Right lobe of liver (tissue), 6 donors: ENCODE data around the gene IER2. TPM values are rescaled to one million over a fixed set of nuclear protein-coding genes. Genes with fewer than 3 reads are reported as not detected.
A peak's percentile ranks its signal among the peaks of the same experiment; 100 is the strongest.

Experiments
- ATAC-seq, 4 donors: fragments of 200-7000 bp; cut with Tn5 transposase; one replicate each; pipeline ENCODE4 v1.9.1; 2020; ENCODE audit warnings: mild to moderate bottlenecking in 4 of 4, moderate library complexity in 4 of 4
- DNase-seq, 3 donors: peaks; one replicate each; pipeline ENCODE4 v3.0.0-alpha.2; 2020
- H3K27ac ChIP-seq, 3 donors: fragments of 200-600 bp; one replicate each; pipeline ENCODE4 v1.8.0; 2022
- H3K27me3 ChIP-seq, 2 donors: fragments of 200-600 bp; one replicate each; pipeline ENCODE4 v1.8.0; 2022
- H3K36me3 ChIP-seq, 4 donors: fragments of 200-600 bp; sonication (generic) in 1 of 4; one replicate each; pipeline versions ENCODE4 v1.5.1 to v1.8.0; 2017 to 2022; ENCODE audit warnings: control low read depth in 1 of 4
- H3K4me1 ChIP-seq, 4 donors: fragments of 200-600 bp; sonication (generic) in 1 of 4; one replicate each; pipeline versions ENCODE4 v1.5.1 to v1.8.0; 2017 to 2022; ENCODE audit warnings: control low read depth in 1 of 4
- H3K4me3 ChIP-seq, 3 donors: fragments of 200-600 bp; one replicate each; pipeline ENCODE4 v1.8.0; 2022
- H3K9me3 ChIP-seq, 4 donors: fragments of 200-600 bp; sonication (generic) in 1 of 4; one replicate each; pipeline versions ENCODE4 v1.5.1 to v1.8.0; 2017 to 2022; ENCODE audit warnings: control low read depth in 1 of 4
- CTCF ChIP-seq, 4 donors: fragments of 200-600 bp in 3 of 4; fragments of 450-650 bp in 1 of 4; IDR thresholded peaks; one replicate each; pipeline versions ENCODE4 v1.5.1 to v1.8.0; 2016 to 2022; ENCODE audit warnings: antibody characterized with exemption in 4 of 4, mild to moderate bottlenecking in 2 of 4
- POLR2A ChIP-seq: fragments of 450-650 bp; IDR thresholded peaks from one replicate; pipeline ENCODE4 v1.6.1; 2017; ENCODE audit warnings: antibody characterized with exemption, mild to moderate bottlenecking
- WGBS: methylation state at CpG from one replicate; pipeline ENCODE4 v1.1.6; 2018; ENCODE audit warnings: low coverage, low lambda C conversion rate; ENCODE audit not compliant: insufficient coverage; ENCODE audit errors: missing lambda C conversion rate; 5-methylcytosine and 5-hydroxymethylcytosine counted together
- intact Hi-C, 2 donors: fragments of 100-400 bp; cut with DNase I; formaldehyde crosslinking; loops; one replicate each; pipeline versions ENCODE4 v1.11.2 to v1.14.1; 2022
- long read RNA-seq: library from polyadenylated mRNA; unstranded; transcript quantifications from one replicate; pipeline ENCODE4 v2.0.0, GENCODE V29; 2019
- total RNA-seq, 6 experiments: library from RNA; depleted of rRNA in 2 of 6; stranded (reverse); fragments of >200 nt in 2 of 6; fragmentation: NEBNext Ultra II Directional in 3 of 6; extraction: Animal tissue kit (Norgen Biotek cat#: 25700) in 3 of 6; gene quantifications; one replicate each; pipeline versions ENCODE4 v1.1.0 to v1.2.4, GENCODE V29; 2016 to 2023
- donor health status: DM: no; HTN: yes; CAD: no.
- donor health status: DM: no; HTN: no; CAD: no.
- donor health status: DM: no; HTN: no; CAD: no.
- donor health status: DM: no; HTN: yes; CAD: no.
- donor health status: DM: no; HTN: yes; CAD: no.

IER2 gene
- total RNA-seq: 10 to 100 TPM; 19.1 to 86.6 (median 23.8) TPM
- long read RNA-seq, transcript IER2-203 (1 exons, 2,934 nt): major isoform, 12 of 12 reads
- long read RNA-seq, partial matches to known transcripts: 0 of 12 reads
- long read RNA-seq, other reads (novel, unspliced or antisense): 0 of 12 reads

GRCh38 chr19:13150187-13150930 lies at the start of gene IER2, which contains the start of gene STX10:
TSS of gene IER2 (plus strand) at chr19:13150411. CDS start at chr19:13153187, 2,776 bp downstream.
TSS of gene STX10 (minus strand) at chr19:13150375. CDS start at chr19:13150173, 202 bp downstream.
- Histone ChIP-seq H3K9me3 (no peaks in the 10 kb centered on the region), H3K36me3 (no peaks in the 10 kb centered on the region), H3K27me3 (no peaks in the 10 kb centered on the region), H3K4me1 (peaks cover 0 to 10% (median 5%) of the 10 kb centered on the region in 4 donors), H3K27ac (peak within 1 kb of the TSS; percentile 90 to 99 (median 98)), H3K4me3 (peak within 1 kb of the TSS; percentile 73 to 88 (median 77))
- intact Hi-C loops: no loop called here
- 0% methylated on average over 8 of the region's 51 CpGs for WGBS
- peak; percentile 55 to 75 (median 64) for ATAC-seq
- peak; percentile 96 to 98 (median 98) for DNase-seq
- TF ChIP-seq CTCF (IDR thresholded peaks at IDR 0.05) (peak; percentile 46 to 70 (median 61)), POLR2A (peak; percentile 92)

GRCh38 chr19:13100841-13101589 lies 49.2 kb upstream of the IER2 start:
- 23% methylated on average over 9 of the region's 18 CpGs for whole genome bisulfite sequencing
- TF ChIP-seq CTCF (IDR thresholded peaks at IDR 0.05): peak in 3 of 4 donors; percentile 28 to 37 (median 33)
- no peak for TF ChIP-seq POLR2A
- intact Hi-C loops: loop anchor here in 1 of 2 donors (10.0 kb wide), 1 partner anchor 164 kb away; no protein-coding TSS in a partner anchor
- no peaks in the 10 kb centered on the region for H3K36me3 ChIP-seq
- H3K27me3 ChIP-seq: peaks cover 0 to 6% of the 10 kb centered on the region in 2 donors
- H3K4me1 ChIP-seq: peaks cover 0 to 29% (median 7%) of the 10 kb centered on the region in 4 donors
- DNase-seq (no peak), ATAC-seq (no peak)
- no peaks in the 10 kb centered on the region for H3K9me3 ChIP-seq
- peak overlapping the region in 1 of 3 donors; percentile 53 for H3K4me3 ChIP-seq
- H3K27ac ChIP-seq: peak overlapping the region in 1 of 3 donors; percentile 10

- WGBS: 38% methylated on average over 7 of the region's 7 CpGs
- H3K27ac ChIP-seq: peak overlapping the region; percentile 47 to 87 (median 76)
- DNase-seq: peak in 1 of 3 donors; percentile 49
- H3K4me1 ChIP-seq: peaks cover 0 to 21% (median 6%) of the 10 kb centered on the region in 4 donors
- no peaks in the 10 kb centered on the region for H3K36me3 ChIP-seq
- intact Hi-C loops: loop anchor here in 1 of 2 donors (10.0 kb wide), 1 partner anchor 163 kb away; no protein-coding TSS in a partner anchor
- H3K9me3 ChIP-seq: no peaks in the 10 kb centered on the region
- TF ChIP-seq POLR2A (no peak), CTCF (IDR thresholded peaks at IDR 0.05) (no peak)
- peaks cover 0 to 6% of the 10 kb centered on the region in 2 donors for H3K27me3 ChIP-seq
- ATAC-seq: peak in 2 of 4 donors; percentile 2
- peak overlapping the region; percentile 31 to 53 (median 40) for H3K4me3 ChIP-seq
Observed at GRCh38 chr19:13101590-13102415, 48.4 kb upstream of the IER2 start.

- Histone ChIP-seq H3K9me3 (no peaks in the 10 kb centered on the region), H3K27me3 (peaks cover 0 to 2% of the 10 kb centered on the region in 2 donors), H3K36me3 (no peaks in the 10 kb centered on the region), H3K4me3 (peak overlapping the region; percentile 31 to 53 (median 40)), H3K4me1 (peaks cover 0 to 18% (median 6%) of the 10 kb centered on the region in 4 donors), H3K27ac (peak overlapping the region; percentile 47 to 87 (median 76))
- intact Hi-C loops: loop anchor here in 1 of 2 donors (10.0 kb wide), 1 partner anchor 162 kb away; no protein-coding TSS in a partner anchor
- TF ChIP-seq POLR2A: no peak
- no peak for TF ChIP-seq CTCF (IDR thresholded peaks at IDR 0.05)
- no CpG with 5 or more reads among the region's 7 CpGs for WGBS
- no peak for DNase-seq
- ATAC-seq: no peak
Observed at GRCh38 chr19:13102416-13102665, 47.9 kb upstream of the IER2 start.
